Liver (tissue), 9 donors: ENCODE results near the gene CCR2. TPM values are rescaled to one million over a fixed set of nuclear protein-coding genes. Genes with fewer than 3 reads are reported as not detected.

Source experiments
- DNase-seq: peaks from one replicate; pipeline ENCODE4 v3.0.0-alpha.2; 2017; ENCODE audit warnings: low spot score
- H3K27ac ChIP-seq, 2 donors: one replicate each; pipeline ENCODE4 v1.7.0; 2013; ENCODE audit warnings: inconsistent platforms in 2 of 2, low read length in 2 of 2, control low read depth in 1 of 2, low read depth in 1 of 2, mild to moderate bottlenecking in 1 of 2
- H3K27me3 ChIP-seq, 4 donors: one replicate each; pipeline versions ENCODE4 v1.6.1 to v1.7.0; 2013; ENCODE audit warnings: low read length in 3 of 4, inconsistent platforms in 1 of 4, mild to moderate bottlenecking in 1 of 4, moderate library complexity in 1 of 4; ENCODE audit not compliant: control insufficient read depth in 4 of 4, insufficient read depth in 4 of 4
- H3K36me3 ChIP-seq, 4 donors: one replicate each; pipeline versions ENCODE4 v1.6.1 to v1.7.0; 2013; ENCODE audit warnings: low read length in 3 of 4, mild to moderate bottlenecking in 3 of 4, low read depth in 1 of 4, moderate library complexity in 1 of 4; ENCODE audit not compliant: control insufficient read depth in 4 of 4, insufficient read depth in 3 of 4
- H3K4me1 ChIP-seq, 4 donors: one replicate each; pipeline versions ENCODE4 v1.6.1 to v1.7.0; 2013; ENCODE audit warnings: low read length in 3 of 4, mild to moderate bottlenecking in 3 of 4, moderate library complexity in 1 of 4; ENCODE audit not compliant: control insufficient read depth in 4 of 4, insufficient read depth in 4 of 4
- H3K4me3 ChIP-seq, 3 donors: one replicate each; pipeline versions ENCODE4 v1.6.1 to v1.7.0; 2013; ENCODE audit warnings: low read length in 3 of 3, control low read depth in 1 of 3, low read depth in 1 of 3, mild to moderate bottlenecking in 1 of 3
- H3K9ac ChIP-seq, 2 donors: one replicate each; pipeline ENCODE4 v1.7.0; 2013; ENCODE audit warnings: low read length in 2 of 2, mild to moderate bottlenecking in 2 of 2, moderate library complexity in 2 of 2, control low read depth in 1 of 2, low read depth in 1 of 2
- H3K9me3 ChIP-seq, 4 donors: one replicate each; pipeline versions ENCODE4 v1.6.1 to v1.7.0; 2013; ENCODE audit warnings: low read length in 3 of 4; ENCODE audit not compliant: control insufficient read depth in 4 of 4
- HNF4G ChIP-seq: IDR thresholded peaks from 2 replicates; pipeline ENCODE4 v1.6.1; 2016; ENCODE audit warnings: antibody characterized with exemption
- JUND ChIP-seq, 2 donors: IDR thresholded peaks; 2 replicates each; pipeline ENCODE4 v1.6.1; 2016; ENCODE audit warnings: antibody characterized with exemption in 2 of 2
- NR2F2 ChIP-seq: IDR thresholded peaks from 2 replicates; pipeline ENCODE4 v1.6.1; 2016; ENCODE audit warnings: antibody characterized with exemption
- RAD21 ChIP-seq, 2 donors: IDR thresholded peaks; 2 replicates each; pipeline ENCODE4 v1.6.1; 2016; ENCODE audit warnings: antibody characterized with exemption in 2 of 2, mild to moderate bottlenecking in 2 of 2
- RXRA ChIP-seq, 2 donors: IDR thresholded peaks; 2 replicates each; pipeline ENCODE4 v1.6.1; 2017 to 2018; ENCODE audit warnings: antibody characterized with exemption in 2 of 2, mild to moderate bottlenecking in 1 of 2
- TAF1 ChIP-seq: conservative IDR thresholded peaks from 2 replicates; pipeline ENCODE4 v1.6.1; 2016; ENCODE audit warnings: antibody characterized with exemption, mild to moderate bottlenecking
- WGBS: extraction: QIAGEN DNeasy Blood & Tissue Kit; methylation state at CpG from one replicate; pipeline ENCODE4 v1.1.7; 2013; 5-methylcytosine and 5-hydroxymethylcytosine counted together
- polyA plus RNA-seq, 2 donors: library from polyadenylated mRNA; stranded (reverse) in 1 of 2; unstranded in 1 of 2; fragments of 200-250 nt in 1 of 2; fragments of >200 nt in 1 of 2; fragmentation: Nextera tagmentation in 1 of 2; extraction: Ambion mirVana in 1 of 2; gene quantifications; one replicate each; pipeline versions ENCODE4 v1.2.1 to v1.2.3, GENCODE V29; 2013 to 2015
- total RNA-seq, 2 donors: library from RNA; depleted of rRNA; stranded (reverse); fragments of >200 nt; gene quantifications; one replicate each; pipeline ENCODE4 v1.2.3, GENCODE V29; 2014
- TF ChIP-seq, protein P1 (sequence below): fragments of 150-350 bp; IDR thresholded peaks from 2 replicates; pipeline ENCODE4 v1.5.1; 2017; ENCODE audit warnings: improper control_type of control experiment, low read depth, low read length; ENCODE audit not compliant: missing input control
- TF ChIP-seq, protein P2 (sequence below): IDR thresholded peaks from 2 replicates; pipeline ENCODE4 v1.6.1; 2016; ENCODE audit warnings: antibody characterized with exemption
- TF ChIP-seq, protein P3 (sequence below): IDR thresholded peaks from 2 replicates; pipeline ENCODE4 v1.6.1; 2016; ENCODE audit warnings: antibody characterized with exemption
- TF ChIP-seq, protein P4 (sequence below): IDR thresholded peaks from 2 replicates; pipeline ENCODE4 v1.6.1; 2016; ENCODE audit warnings: antibody characterized with exemption
- donor health status: healthy.
- donor health status: healthy.
- donor health status: healthy.
- donor health status: healthy.
- donor health status: healthy.

Gene CCR2
- total and polyA plus RNA-seq, 4 donors = 0.68 to 3.4 (median 2.4) TPM

DNA sequence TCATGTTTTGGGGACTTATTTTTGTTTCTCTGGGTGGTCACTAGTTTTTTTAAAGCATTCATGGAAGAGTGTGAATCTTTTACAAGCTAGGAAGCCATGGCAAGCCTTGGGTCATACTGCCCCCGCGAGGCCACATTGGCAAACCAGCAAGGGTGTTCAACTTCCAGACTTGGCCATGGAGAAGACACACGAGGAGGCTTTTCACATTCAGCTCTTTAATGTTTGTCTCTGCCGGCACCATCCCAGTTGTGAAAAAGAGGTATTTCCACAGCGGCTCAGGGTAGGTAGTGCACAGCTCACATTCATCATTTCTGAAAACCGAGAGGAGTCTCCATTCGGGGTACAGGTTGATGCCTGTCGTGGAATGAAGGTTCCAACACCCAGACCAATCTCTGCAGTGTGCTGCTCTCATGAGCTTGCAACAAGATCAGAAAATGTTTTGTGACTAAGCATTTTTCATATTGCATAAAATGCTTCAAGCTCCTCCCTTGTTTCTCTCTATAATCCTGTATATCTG is 24.6 kb downstream of the CCR2 start:
- H3K4me1 ChIP-seq = peaks cover 0 to 10% (median 7%) of the 10 kb centered on the region in 4 donors
- H3K27me3 ChIP-seq = peaks cover 0 to 5% (median 0%) of the 10 kb centered on the region in 4 donors
- peak; percentile 72 for DNase-seq
- H3K9ac ChIP-seq = no peak overlapping the region
- H3K9me3 ChIP-seq = no peaks in the 10 kb centered on the region
- no peaks in the 10 kb centered on the region for H3K36me3 ChIP-seq
- TF ChIP-seq HNF4G (no peak), JUND (IDR thresholded peaks at IDR 0.05) (no peak), RAD21 (IDR thresholded peaks at IDR 0.05) (peak; percentile 78 to 83), TAF1 (no peak)
- TF ChIP-seq, protein P1, sequence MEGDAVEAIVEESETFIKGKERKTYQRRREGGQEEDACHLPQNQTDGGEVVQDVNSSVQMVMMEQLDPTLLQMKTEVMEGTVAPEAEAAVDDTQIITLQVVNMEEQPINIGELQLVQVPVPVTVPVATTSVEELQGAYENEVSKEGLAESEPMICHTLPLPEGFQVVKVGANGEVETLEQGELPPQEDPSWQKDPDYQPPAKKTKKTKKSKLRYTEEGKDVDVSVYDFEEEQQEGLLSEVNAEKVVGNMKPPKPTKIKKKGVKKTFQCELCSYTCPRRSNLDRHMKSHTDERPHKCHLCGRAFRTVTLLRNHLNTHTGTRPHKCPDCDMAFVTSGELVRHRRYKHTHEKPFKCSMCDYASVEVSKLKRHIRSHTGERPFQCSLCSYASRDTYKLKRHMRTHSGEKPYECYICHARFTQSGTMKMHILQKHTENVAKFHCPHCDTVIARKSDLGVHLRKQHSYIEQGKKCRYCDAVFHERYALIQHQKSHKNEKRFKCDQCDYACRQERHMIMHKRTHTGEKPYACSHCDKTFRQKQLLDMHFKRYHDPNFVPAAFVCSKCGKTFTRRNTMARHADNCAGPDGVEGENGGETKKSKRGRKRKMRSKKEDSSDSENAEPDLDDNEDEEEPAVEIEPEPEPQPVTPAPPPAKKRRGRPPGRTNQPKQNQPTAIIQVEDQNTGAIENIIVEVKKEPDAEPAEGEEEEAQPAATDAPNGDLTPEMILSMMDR = peak; percentile 55
- TF ChIP-seq, protein P2, sequence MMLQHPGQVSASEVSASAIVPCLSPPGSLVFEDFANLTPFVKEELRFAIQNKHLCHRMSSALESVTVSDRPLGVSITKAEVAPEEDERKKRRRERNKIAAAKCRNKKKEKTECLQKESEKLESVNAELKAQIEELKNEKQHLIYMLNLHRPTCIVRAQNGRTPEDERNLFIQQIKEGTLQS = no peak
- TF ChIP-seq, protein P3, sequence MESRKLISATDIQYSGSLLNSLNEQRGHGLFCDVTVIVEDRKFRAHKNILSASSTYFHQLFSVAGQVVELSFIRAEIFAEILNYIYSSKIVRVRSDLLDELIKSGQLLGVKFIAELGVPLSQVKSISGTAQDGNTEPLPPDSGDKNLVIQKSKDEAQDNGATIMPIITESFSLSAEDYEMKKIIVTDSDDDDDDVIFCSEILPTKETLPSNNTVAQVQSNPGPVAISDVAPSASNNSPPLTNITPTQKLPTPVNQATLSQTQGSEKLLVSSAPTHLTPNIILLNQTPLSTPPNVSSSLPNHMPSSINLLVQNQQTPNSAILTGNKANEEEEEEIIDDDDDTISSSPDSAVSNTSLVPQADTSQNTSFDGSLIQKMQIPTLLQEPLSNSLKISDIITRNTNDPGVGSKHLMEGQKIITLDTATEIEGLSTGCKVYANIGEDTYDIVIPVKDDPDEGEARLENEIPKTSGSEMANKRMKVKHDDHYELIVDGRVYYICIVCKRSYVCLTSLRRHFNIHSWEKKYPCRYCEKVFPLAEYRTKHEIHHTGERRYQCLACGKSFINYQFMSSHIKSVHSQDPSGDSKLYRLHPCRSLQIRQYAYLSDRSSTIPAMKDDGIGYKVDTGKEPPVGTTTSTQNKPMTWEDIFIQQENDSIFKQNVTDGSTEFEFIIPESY = no peak
- WGBS = 42% methylated on average over 8 of the region's 8 CpGs
- no peak overlapping the region for H3K27ac ChIP-seq
- no peak overlapping the region for H3K4me3 ChIP-seq

DNA sequence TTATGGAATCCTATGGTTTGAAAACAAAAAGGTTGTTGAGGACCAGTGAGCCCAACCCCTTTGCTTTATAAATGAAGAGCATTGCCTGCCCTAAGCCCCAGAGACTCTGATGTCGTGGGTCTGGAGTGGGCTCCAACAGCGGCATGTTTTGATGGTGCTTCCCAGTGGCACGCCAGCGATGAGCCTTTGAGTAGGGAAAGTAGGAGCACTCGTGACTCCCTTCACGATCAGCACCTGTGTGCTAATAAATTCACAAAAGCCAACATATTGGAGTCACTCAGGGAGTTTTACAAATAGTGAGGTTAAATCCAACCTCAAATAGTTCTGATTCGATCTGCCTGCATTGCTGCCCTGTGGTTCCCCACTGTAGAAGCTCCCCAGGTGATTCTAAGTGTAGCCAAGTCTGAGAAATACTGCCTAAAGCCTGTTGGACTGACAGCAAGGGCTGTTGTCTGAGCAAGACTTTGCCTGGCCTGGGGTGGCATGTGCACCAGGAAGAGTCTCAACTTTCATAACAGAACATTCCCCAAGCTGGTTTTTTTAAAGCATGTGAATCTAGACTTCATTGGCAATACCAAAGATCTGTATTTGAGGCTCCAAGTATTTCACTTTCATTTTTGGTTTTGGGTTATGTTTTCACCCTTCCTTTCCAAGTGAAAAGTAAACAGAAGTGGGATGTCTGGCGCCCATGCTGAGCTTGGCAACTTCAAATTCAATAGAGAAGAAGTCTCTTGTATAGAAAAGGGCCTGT is 26.7 kb downstream of the CCR2 start:
- TF ChIP-seq, protein P3 = no peak
- TF ChIP-seq, protein P4, sequence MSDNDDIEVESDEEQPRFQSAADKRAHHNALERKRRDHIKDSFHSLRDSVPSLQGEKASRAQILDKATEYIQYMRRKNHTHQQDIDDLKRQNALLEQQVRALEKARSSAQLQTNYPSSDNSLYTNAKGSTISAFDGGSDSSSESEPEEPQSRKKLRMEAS = no peak
- no peak for TF ChIP-seq NR2F2
- no peak for TF ChIP-seq RXRA (IDR thresholded peaks at IDR 0.05)
- TF ChIP-seq, protein P1 = no peak
- no peak for TF ChIP-seq TAF1
- Histone ChIP-seq H3K4me3 (no peak overlapping the region), H3K27me3 (no peaks in the 10 kb centered on the region), H3K27ac (peak overlapping the region; percentile 59 to 72), H3K9me3 (no peaks in the 10 kb centered on the region), H3K9ac (no peak overlapping the region), H3K4me1 (peaks cover 0 to 10% (median 9%) of the 10 kb centered on the region in 4 donors), H3K36me3 (no peaks in the 10 kb centered on the region)
- WGBS = 78% methylated on average over 8 of the region's 8 CpGs
- DNase-seq = no peak
